H1 (cell line): Measurements from ENCODE around the gene PDE2A. TPM values are rescaled to one million over a fixed set of nuclear protein-coding genes. Genes with fewer than 3 reads are reported as not detected.

Experiments
- CTCF ChIA-PET: fragments of 300-600 bp; sonication (Branson Sonifier 250); formaldehyde crosslinking; loops from one replicate; lab custom pipeline; 2021; ENCODE audit not compliant: partially characterized antibody; lab: Charles Lee
- POLR2A ChIA-PET: fragments of 300-600 bp; sonication (Branson Sonifier 250); formaldehyde crosslinking; loops from one replicate; lab custom pipeline; 2021; ENCODE audit warnings: inconsistent platforms; ENCODE audit not compliant: partially characterized antibody; lab: Charles Lee
- DNase-seq, 2 experiments: peaks; one replicate each; pipeline versions ENCODE4 v3.0.0 to v3.0.0-alpha.2; 2010 to 2022; ENCODE audit warnings: low spot score in 2 of 2, low read depth in 1 of 2, mixed read lengths in 1 of 2
- FAIRE-seq: peaks from 2 replicates; lab custom pipeline; 2011; peaks lifted over from hg19 to GRCh38; lab: Jason Lieb, UNC
- H2AFZ ChIP-seq: 2 replicates; pipeline ENCODE4 v1.8.1; 2012; ENCODE audit warnings: low read length, inconsistent platforms
- H2AK5ac ChIP-seq: 2 replicates; pipeline ENCODE4 v1.6.1; 2013; ENCODE audit warnings: low read depth, low read length
- H2BK120ac ChIP-seq: replicated peaks from 2 replicates; pipeline ENCODE3; 2013; ENCODE audit warnings: low read depth, low read length, inconsistent platforms
- H2BK12ac ChIP-seq: 2 replicates; pipeline ENCODE4 v1.6.1; 2013; ENCODE audit warnings: low read depth, low read length
- H2BK15ac ChIP-seq: 2 replicates; pipeline ENCODE4 v1.6.1; 2013; ENCODE audit warnings: low read length
- H2BK20ac ChIP-seq: 2 replicates; pipeline ENCODE4 v1.6.1; 2013; ENCODE audit warnings: low read length
- H2BK5ac ChIP-seq: 2 replicates; pipeline ENCODE4 v1.6.1; 2013; ENCODE audit warnings: low read depth, low read length
- H3K14ac ChIP-seq: 2 replicates; pipeline ENCODE4 v1.6.1; 2013; ENCODE audit warnings: inconsistent platforms; ENCODE audit not compliant: insufficient read length
- H3K18ac ChIP-seq: 2 replicates; pipeline ENCODE4 v1.6.1; 2013; ENCODE audit warnings: low read length; ENCODE audit errors: extremely low read depth
- H3K23ac ChIP-seq: 2 replicates; pipeline ENCODE4 v1.6.1; 2013; ENCODE audit warnings: inconsistent platforms; ENCODE audit not compliant: insufficient read length
- H3K23me2 ChIP-seq: 2 replicates; pipeline ENCODE4 v1.6.1; 2013; ENCODE audit warnings: low read depth, low read length
- H3K27ac ChIP-seq: 2 replicates; pipeline ENCODE4 v1.6.1; 2011; ENCODE audit warnings: low read depth, low read length, inconsistent platforms
- H3K27me3 ChIP-seq, 4 experiments: replicated peaks in 1 of 4; 1 replicate in 1 of 4; 2 replicates in 3 of 4; pipeline versions ENCODE4 v1.6.1 to v1.8.1; 2011 to 2013; ENCODE audit warnings: low read length in 3 of 4, mild to moderate bottlenecking in 3 of 4, inconsistent platforms in 2 of 4, mixed read lengths in 2 of 4, moderate library complexity in 1 of 4; ENCODE audit not compliant: control insufficient read depth in 3 of 4, insufficient read depth in 3 of 4; ENCODE audit errors: extremely low read depth in 1 of 4
- H3K36me3 ChIP-seq, 4 experiments: 2 replicates each; pipeline versions ENCODE4 v1.6.1 to v1.8.1; 2011 to 2013; ENCODE audit warnings: mild to moderate bottlenecking in 4 of 4, low read length in 3 of 4, moderate library complexity in 2 of 4, control low read depth in 1 of 4, inconsistent platforms in 1 of 4; ENCODE audit not compliant: insufficient read depth in 4 of 4, control insufficient read depth in 2 of 4
- H3K4ac ChIP-seq: replicated peaks from 2 replicates; pipeline ENCODE3; 2013; ENCODE audit warnings: low read length, low read depth, mixed read lengths, inconsistent platforms; ENCODE audit not compliant: insufficient read length
- H3K4me1 ChIP-seq, 4 experiments: replicated peaks in 1 of 4; 1 replicate in 1 of 4; 2 replicates in 3 of 4; pipeline versions ENCODE4 v1.6.1 to v1.8.1; 2011 to 2013; ENCODE audit warnings: low read length in 3 of 4, inconsistent platforms in 2 of 4, mixed read lengths in 1 of 4; ENCODE audit not compliant: insufficient read depth in 4 of 4, control insufficient read depth in 3 of 4
- H3K4me2 ChIP-seq, 2 experiments: 2 replicates each; pipeline versions ENCODE4 v1.6.1 to v1.8.1; 2011 to 2013; ENCODE audit warnings: low read depth in 2 of 2, low read length in 2 of 2, control low read depth in 1 of 2, inconsistent platforms in 1 of 2, mild to moderate bottlenecking in 1 of 2; ENCODE audit not compliant: insufficient read depth in 1 of 2
- H3K4me3 ChIP-seq, 4 experiments: fragments of 200-600, 300-600 bp in 1 of 4; sonication (generic), shearing (Covaris generic), sonication (Bioruptor Twin) in 1 of 4; 2 replicates each; pipeline versions ENCODE4 v1.5.1 to v1.8.1; 2011 to 2016; ENCODE audit warnings: low read length in 4 of 4, low read depth in 3 of 4, control low read depth in 2 of 4, inconsistent platforms in 2 of 4, mild to moderate bottlenecking in 2 of 4, mixed read lengths in 1 of 4, moderate library complexity in 1 of 4; ENCODE audit not compliant: insufficient read depth in 2 of 4; ENCODE audit errors: extremely low read depth in 1 of 4
- H3K56ac ChIP-seq: replicated peaks from 2 replicates; pipeline ENCODE3; 2013; ENCODE audit warnings: low read depth, mild to moderate bottlenecking, mixed read lengths, low read length, inconsistent platforms; ENCODE audit not compliant: insufficient read length
- H3K79me1 ChIP-seq: 2 replicates; pipeline ENCODE4 v1.6.1; 2013; ENCODE audit warnings: low read depth, low read length, control low read depth
- H3K79me2 ChIP-seq, 2 experiments: 2 replicates each; pipeline versions ENCODE4 v1.6.1 to v1.8.1; 2012 to 2013; ENCODE audit warnings: low read length in 2 of 2, mild to moderate bottlenecking in 2 of 2, inconsistent platforms in 1 of 2; ENCODE audit not compliant: insufficient read depth in 2 of 2, control insufficient read depth in 1 of 2
- H3K9ac ChIP-seq, 4 experiments: replicated peaks in 1 of 4; 1 replicate in 1 of 4; 2 replicates in 3 of 4; pipeline versions ENCODE4 v1.6.1 to v1.8.1; 2011 to 2013; ENCODE audit warnings: low read depth in 3 of 4, low read length in 3 of 4, control low read depth in 2 of 4, mild to moderate bottlenecking in 2 of 4, moderate library complexity in 2 of 4, inconsistent platforms in 1 of 4; ENCODE audit errors: extremely low read depth in 1 of 4
- H3K9me3 ChIP-seq, 2 experiments: 2 replicates each; pipeline versions ENCODE4 v1.6.1 to v1.8.1; 2012 to 2013; ENCODE audit warnings: mild to moderate bottlenecking in 2 of 2, moderate library complexity in 2 of 2, control low read depth in 1 of 2, inconsistent platforms in 1 of 2, low read depth in 1 of 2, low read length in 1 of 2, mixed read lengths in 1 of 2; ENCODE audit not compliant: insufficient read depth in 2 of 2
- H4K20me1 ChIP-seq, 2 experiments: replicated peaks in 1 of 2; 2 replicates each; pipeline versions ENCODE3 to v1.8.1; 2011 to 2013; ENCODE audit warnings: inconsistent platforms in 2 of 2, low read length in 2 of 2, mild to moderate bottlenecking in 1 of 2; ENCODE audit not compliant: insufficient read depth in 2 of 2, control insufficient read depth in 1 of 2
- H4K5ac ChIP-seq: 2 replicates; pipeline ENCODE4 v1.6.1; 2013; ENCODE audit warnings: low read length, low read depth, mixed read lengths, inconsistent platforms; ENCODE audit not compliant: insufficient read length
- H4K8ac ChIP-seq: 2 replicates; pipeline ENCODE4 v1.8.0; 2013; ENCODE audit warnings: mild to moderate bottlenecking, moderate library complexity, low read length, inconsistent platforms; ENCODE audit not compliant: insufficient read depth; ENCODE audit errors: extremely low read depth
- H4K91ac ChIP-seq: replicated peaks from 2 replicates; pipeline ENCODE3; 2013; ENCODE audit warnings: low read length, mixed read lengths, inconsistent platforms; ENCODE audit not compliant: insufficient read length
- PHF8 ChIP-seq: fragments of 200-600 bp; sonication (generic); conservative IDR thresholded peaks from 2 replicates; pipeline ENCODE4 v1.7.1; 2012; ENCODE audit warnings: low read depth, mild to moderate bottlenecking, inconsistent platforms, low read length, moderate library complexity
- polyA plus RNA-seq, 7 experiments: library from polyadenylated mRNA; depleted of rRNA in 3 of 7; stranded (reverse) in 5 of 7; unstranded in 2 of 7; fragments of >200 nt in 5 of 7; fragments of 200-250 nt in 2 of 7; gene quantifications; 1 replicate in 5 of 7; 2 replicates in 1 of 7; 4 replicates in 1 of 7; pipeline versions ENCODE4 v1.2.1 to v1.2.3, GENCODE V29; 2011 to 2013; ENCODE audit warnings: missing spikeins in 2 of 7, mixed read lengths in 2 of 7
- total RNA-seq: library from RNA; stranded (reverse); fragmentation: NEBNext Ultra II Directional; extraction: Animal tissue kit (Norgen Biotek cat#: 25700); gene quantifications from 2 replicates; pipeline ENCODE4 v1.2.1, GENCODE V29; 2021

PDE2A gene
- total and polyA plus RNA-seq, 2 of the 8 experiments (the other 6 are each of a cell fraction or from before 2014, with no cell fraction given) = 3.4 to 7.1 TPM

DNA sequence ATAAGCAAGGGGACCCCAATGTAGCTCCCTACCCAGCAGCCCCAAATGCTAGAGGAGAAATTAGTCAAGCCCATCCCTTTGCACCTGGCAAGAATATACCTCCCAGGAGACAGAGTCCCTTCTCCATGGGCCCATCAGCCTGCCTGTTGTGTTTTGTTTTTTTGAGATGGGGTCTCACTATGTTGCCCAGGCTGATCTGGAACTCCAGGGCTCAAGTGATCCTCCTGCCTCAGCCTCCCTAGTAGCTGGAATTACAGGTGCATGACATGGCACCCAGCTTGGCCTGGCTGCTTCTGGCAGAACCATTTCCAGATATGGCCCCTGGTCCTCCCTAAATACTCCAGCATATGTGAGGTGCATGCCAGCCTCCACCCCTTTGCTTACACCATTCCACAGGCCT, 22.1 kb downstream of the PDE2A start:
- Histone ChIP-seq H3K79me1 (no peaks in the 10 kb centered on the region), H4K5ac (no peak overlapping the region), H3K56ac (no peak overlapping the region)

More for the DNA sequence above, 22.1 kb downstream of the PDE2A start:
- H2BK120ac ChIP-seq = no peak overlapping the region
- H3K27me3 ChIP-seq = no peaks in the 10 kb centered on the region; a peak in 1 of 7 replicates
- FAIRE-seq (no peak), DNase-seq (no peak)
- no peak overlapping the region for H2BK15ac ChIP-seq
- ChIA-PET POLR2A (interaction anchor here (1.2 kb wide), 1 partner anchor 27 kb away, joined by 3 read pairs; no protein-coding TSS in a partner anchor), CTCF (interaction anchor here (0.6 to 39.6 kb wide), 9 partner anchors 9 to 63 kb away, joined by 3 to 624 read pairs (median 6); no protein-coding TSS in a partner anchor)
- TF ChIP-seq PHF8 = no peak
- no peak overlapping the region for H3K14ac ChIP-seq
- H3K9ac ChIP-seq = no peak overlapping the region
- no peaks in the 10 kb centered on the region for H3K9me3 ChIP-seq
- H3K4ac ChIP-seq = no peak overlapping the region
- H4K20me1 ChIP-seq = peaks cover 0 to 2% of the 10 kb centered on the region in 2 experiments
- H3K79me2 ChIP-seq = no peaks in the 10 kb centered on the region
- no peak overlapping the region for H4K91ac ChIP-seq
- H3K27ac ChIP-seq = no peak overlapping the region
- H3K23me2 ChIP-seq = peaks cover 2% of the 10 kb centered on the region; the same call in 1 of the 2 replicates
- H2AK5ac ChIP-seq = no peak overlapping the region
- no peaks in the 10 kb centered on the region for H3K36me3 ChIP-seq
- H2AFZ ChIP-seq = no peak overlapping the region
- H4K8ac ChIP-seq = no peak overlapping the region
- no peak overlapping the region for H3K23ac ChIP-seq
- H2BK12ac ChIP-seq = no peak overlapping the region
- H3K4me1 ChIP-seq = peaks cover 0 to 12% (median 7%) of the 10 kb centered on the region in 4 experiments; a peak in 4 of 7 replicates
- H3K18ac ChIP-seq = no peak overlapping the region
- H3K4me3 ChIP-seq = no peak overlapping the region
- H2BK20ac ChIP-seq = no peak overlapping the region
- H2BK5ac ChIP-seq = no peak overlapping the region
- no peak overlapping the region for H3K4me2 ChIP-seq
